ENCODE results near the gene NANOS2.

NANOS2 gene

GRCh38 chr19:45927565-45928261 lies 13.1 kb upstream of the NANOS2 start:
- TF ChIP-seq, protein P1, sequence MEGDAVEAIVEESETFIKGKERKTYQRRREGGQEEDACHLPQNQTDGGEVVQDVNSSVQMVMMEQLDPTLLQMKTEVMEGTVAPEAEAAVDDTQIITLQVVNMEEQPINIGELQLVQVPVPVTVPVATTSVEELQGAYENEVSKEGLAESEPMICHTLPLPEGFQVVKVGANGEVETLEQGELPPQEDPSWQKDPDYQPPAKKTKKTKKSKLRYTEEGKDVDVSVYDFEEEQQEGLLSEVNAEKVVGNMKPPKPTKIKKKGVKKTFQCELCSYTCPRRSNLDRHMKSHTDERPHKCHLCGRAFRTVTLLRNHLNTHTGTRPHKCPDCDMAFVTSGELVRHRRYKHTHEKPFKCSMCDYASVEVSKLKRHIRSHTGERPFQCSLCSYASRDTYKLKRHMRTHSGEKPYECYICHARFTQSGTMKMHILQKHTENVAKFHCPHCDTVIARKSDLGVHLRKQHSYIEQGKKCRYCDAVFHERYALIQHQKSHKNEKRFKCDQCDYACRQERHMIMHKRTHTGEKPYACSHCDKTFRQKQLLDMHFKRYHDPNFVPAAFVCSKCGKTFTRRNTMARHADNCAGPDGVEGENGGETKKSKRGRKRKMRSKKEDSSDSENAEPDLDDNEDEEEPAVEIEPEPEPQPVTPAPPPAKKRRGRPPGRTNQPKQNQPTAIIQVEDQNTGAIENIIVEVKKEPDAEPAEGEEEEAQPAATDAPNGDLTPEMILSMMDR (conservative IDR thresholded peaks at IDR 0.05), result peak; percentile 44
- peak overlapping the region; percentile 41; the same call in 1 of the 2 replicates for H3K27ac ChIP-seq

DNA sequence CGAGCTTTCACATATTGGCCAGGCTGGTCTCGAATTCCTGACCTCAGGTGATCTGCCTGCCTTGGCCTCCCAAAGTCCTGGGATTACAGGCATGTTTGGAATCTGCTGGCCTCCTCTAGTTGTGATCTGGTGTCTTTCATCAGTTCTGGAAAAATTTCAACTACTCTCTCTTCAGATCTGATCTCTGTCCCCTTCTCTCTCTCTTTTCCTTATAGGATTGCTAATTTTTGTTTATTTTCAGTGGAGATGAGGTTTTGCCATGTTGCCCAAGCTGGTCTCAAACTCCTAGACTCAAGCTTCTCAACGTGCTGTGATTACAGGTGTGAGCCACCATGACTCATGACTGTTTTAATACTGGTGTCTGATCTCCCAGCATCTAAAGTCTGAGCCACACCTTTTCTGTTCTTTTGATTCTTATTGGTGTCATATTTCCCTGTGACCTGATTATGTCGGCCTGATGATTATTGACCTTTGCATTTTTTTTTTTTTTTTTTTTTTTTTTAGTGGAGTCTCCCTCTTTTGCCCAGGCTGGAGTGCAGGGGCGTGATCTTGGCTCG lies 10.4 kb upstream of the NANOS2 start:
- no peak overlapping the region for H3K27ac ChIP-seq
- TF ChIP-seq, protein P1 (conservative IDR thresholded peaks at IDR 0.05), result no peak

- TF ChIP-seq, protein P1 (conservative IDR thresholded peaks at IDR 0.05), result 0 out of 2 replicates have a peak, but pooled peaks have one; percentile 22
- H3K27ac ChIP-seq, result no peak overlapping the region
Measured at GRCh38 chr19:45922281-45922680, 7.7 kb upstream of the NANOS2 start.

- TF ChIP-seq, protein P1 (conservative IDR thresholded peaks at IDR 0.05), result no peak
- no peak overlapping the region for H3K27ac ChIP-seq
Measured at GRCh38 chr19:45920458-45920857, 5.9 kb upstream of the NANOS2 start.

- H3K27ac ChIP-seq, result no peak overlapping the region
- TF ChIP-seq, protein P1 (conservative IDR thresholded peaks at IDR 0.05), result no peak
Measured at GRCh38 chr19:45919678-45920077, 5.1 kb upstream of the NANOS2 start.

DNA sequence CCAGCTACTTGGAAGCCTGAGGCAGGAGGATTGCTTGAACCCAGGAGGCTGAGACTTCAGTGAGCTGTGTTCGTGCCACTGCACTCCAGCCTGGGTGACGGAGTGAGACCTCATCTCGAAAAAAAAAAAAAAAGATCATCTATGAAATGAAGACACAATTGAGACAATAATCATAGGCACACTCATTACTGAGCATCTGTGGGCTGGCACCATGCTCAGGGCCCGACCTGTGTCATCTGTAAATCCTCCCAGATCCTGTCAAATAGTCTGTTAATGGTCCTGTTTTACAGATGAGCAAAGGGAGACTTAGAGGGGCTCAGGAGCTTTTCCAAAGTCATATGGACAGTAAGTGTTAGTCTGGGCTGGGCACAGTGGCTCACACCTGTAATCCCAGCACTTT lies 4.1 kb upstream of the NANOS2 start:
- TF ChIP-seq, protein P1 (conservative IDR thresholded peaks at IDR 0.05), result no peak
- no peak overlapping the region for H3K27ac ChIP-seq

- TF ChIP-seq, protein P1 (conservative IDR thresholded peaks at IDR 0.05), result no peak
Measured at GRCh38 chr19:45917421-45918091, 3.0 kb upstream of the NANOS2 start.

More at GRCh38 chr19:45917421-45918091, 3.0 kb upstream of the NANOS2 start:
- no peak overlapping the region for H3K27ac ChIP-seq
